Measurements from ENCODE around the gene GHR.
A peak's percentile ranks its signal among the peaks of the same experiment; 100 is the strongest.

GHR gene

GRCh38 chr5:42566652-42567295, 143.5 kb downstream of the GHR start:
- TF ChIP-seq CTCF (IDR thresholded peaks at IDR 0.05; ENCODE audit: poor library complexity, severe bottlenecking): no peak
- Histone ChIP-seq H3K27me3 (ENCODE audit: insufficient read depth, poor library complexity, severe bottlenecking) (no peaks in the 10 kb centered on the region), H3K36me3 (ENCODE audit: low read depth) (no peaks in the 10 kb centered on the region), H3K27ac (ENCODE audit: poor library complexity, severe bottlenecking) (no peak overlapping the region), H3K4me3 (ENCODE audit: severe bottlenecking) (no peak overlapping the region), H3K9me3 (ENCODE audit: severe bottlenecking) (no peaks in the 10 kb centered on the region), H3K4me1 (ENCODE audit: insufficient read depth, poor library complexity, severe bottlenecking) (peaks cover 12% of the 10 kb centered on the region)
- ATAC-seq (ENCODE audit: low read depth): no peak
- DNase-seq (ENCODE audit: low spot score): no peak

- Histone ChIP-seq H3K4me1 (ENCODE audit: insufficient read depth, poor library complexity, severe bottlenecking) (peaks cover 11% of the 10 kb centered on the region), H3K9me3 (ENCODE audit: severe bottlenecking) (no peaks in the 10 kb centered on the region), H3K4me3 (ENCODE audit: severe bottlenecking) (no peak overlapping the region), H3K27me3 (ENCODE audit: insufficient read depth, poor library complexity, severe bottlenecking) (no peaks in the 10 kb centered on the region), H3K36me3 (ENCODE audit: low read depth) (no peaks in the 10 kb centered on the region), H3K27ac (ENCODE audit: poor library complexity, severe bottlenecking) (no peak overlapping the region)
- no peak for TF ChIP-seq CTCF (IDR thresholded peaks at IDR 0.05; ENCODE audit: poor library complexity, severe bottlenecking)
- DNase-seq (ENCODE audit: low spot score): no peak
- ATAC-seq (ENCODE audit: low read depth): no peak
Observed at GRCh38 chr5:42569325-42569724, 146.1 kb downstream of the GHR start.

- Histone ChIP-seq H3K4me1 (ENCODE audit: insufficient read depth, poor library complexity, severe bottlenecking) (peaks cover 5% of the 10 kb centered on the region), H3K4me3 (ENCODE audit: severe bottlenecking) (no peak overlapping the region), H3K9me3 (ENCODE audit: severe bottlenecking) (no peaks in the 10 kb centered on the region), H3K36me3 (ENCODE audit: low read depth) (no peaks in the 10 kb centered on the region), H3K27ac (ENCODE audit: poor library complexity, severe bottlenecking) (no peak overlapping the region), H3K27me3 (ENCODE audit: insufficient read depth, poor library complexity, severe bottlenecking) (no peaks in the 10 kb centered on the region)
- DNase-seq (ENCODE audit: low spot score) (no peak), ATAC-seq (ENCODE audit: low read depth) (no peak)
- no peak for TF ChIP-seq CTCF (IDR thresholded peaks at IDR 0.05; ENCODE audit: poor library complexity, severe bottlenecking)
Observed at GRCh38 chr5:42569953-42570548, 146.8 kb downstream of the GHR start.

GRCh38 chr5:42570966-42571960, 148.0 kb downstream of the GHR start:
- ATAC-seq (ENCODE audit: low read depth) (peak; percentile 92), DNase-seq (ENCODE audit: low spot score) (no peak)
- Histone ChIP-seq H3K27ac (ENCODE audit: poor library complexity, severe bottlenecking) (no peak overlapping the region), H3K36me3 (ENCODE audit: low read depth) (no peaks in the 10 kb centered on the region), H3K4me3 (ENCODE audit: severe bottlenecking) (no peak overlapping the region), H3K4me1 (ENCODE audit: insufficient read depth, poor library complexity, severe bottlenecking) (no peaks in the 10 kb centered on the region), H3K9me3 (ENCODE audit: severe bottlenecking) (no peaks in the 10 kb centered on the region), H3K27me3 (ENCODE audit: insufficient read depth, poor library complexity, severe bottlenecking) (no peaks in the 10 kb centered on the region)
- TF ChIP-seq CTCF (IDR thresholded peaks at IDR 0.05; ENCODE audit: poor library complexity, severe bottlenecking): no peak

Measured in RWPE2 (cell line).